HG03575 (cell line): ENCODE measurements around the gene ZKSCAN8.

ENCODE experiments used
- ATAC-seq: cut with Tn5 transposase; IDR thresholded peaks from one replicate; pipeline ENCODE4 v1.9.1; 2021; ENCODE audit not compliant: unreplicated experiment, insufficient number of reproducible peaks, low FRiP score; ENCODE audit errors: extremely low read depth

ZKSCAN8 gene

DNA sequence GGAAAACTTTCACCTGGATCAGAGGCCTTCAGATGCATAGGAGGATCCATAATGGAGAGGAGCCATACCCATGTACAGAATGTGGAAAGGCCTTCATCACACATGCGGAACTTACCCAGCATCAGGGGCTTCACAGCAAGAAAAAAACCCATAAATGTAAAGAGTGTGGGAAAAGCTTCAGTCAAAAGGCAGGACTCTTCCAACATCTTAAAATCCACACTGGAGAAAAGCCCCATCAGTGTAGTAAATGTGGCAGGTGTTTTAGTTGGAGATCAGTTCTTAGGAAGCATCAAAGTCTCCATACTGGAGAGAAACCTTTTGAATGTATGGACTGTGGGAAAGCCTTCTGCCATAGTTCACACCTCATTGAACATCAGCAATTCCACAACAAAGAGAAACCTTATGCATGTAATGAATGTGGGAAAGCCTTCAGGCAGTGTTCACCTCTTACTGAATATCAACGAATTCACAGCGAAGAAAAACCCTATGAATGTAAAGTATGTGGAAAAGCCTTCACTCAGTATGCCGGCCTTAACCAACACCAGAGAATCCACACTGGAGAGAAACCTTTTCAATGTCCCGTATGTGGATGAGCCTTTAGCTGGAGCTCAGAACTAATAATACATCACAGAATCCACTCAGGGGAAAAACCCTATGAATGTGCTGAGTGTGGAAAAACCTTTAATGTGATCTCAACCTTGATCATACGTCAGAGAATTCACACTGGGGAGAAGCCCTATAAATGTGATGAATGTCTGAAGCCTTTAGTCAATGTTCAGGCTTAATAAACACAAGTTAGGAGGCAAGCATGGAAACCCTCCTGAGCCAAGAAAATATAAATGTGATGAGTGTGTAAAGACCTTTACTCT lies 46.7 kb downstream of the ZKSCAN8 start:
- ATAC-seq, result no peak

GRCh38 chr6:28200020-28200419 lies 58.3 kb downstream of the ZKSCAN8 start:
- no peak for ATAC-seq

GRCh38 chr6:28203201-28203600 lies 61.5 kb downstream of the ZKSCAN8 start:
- ATAC-seq, result no peak

DNA sequence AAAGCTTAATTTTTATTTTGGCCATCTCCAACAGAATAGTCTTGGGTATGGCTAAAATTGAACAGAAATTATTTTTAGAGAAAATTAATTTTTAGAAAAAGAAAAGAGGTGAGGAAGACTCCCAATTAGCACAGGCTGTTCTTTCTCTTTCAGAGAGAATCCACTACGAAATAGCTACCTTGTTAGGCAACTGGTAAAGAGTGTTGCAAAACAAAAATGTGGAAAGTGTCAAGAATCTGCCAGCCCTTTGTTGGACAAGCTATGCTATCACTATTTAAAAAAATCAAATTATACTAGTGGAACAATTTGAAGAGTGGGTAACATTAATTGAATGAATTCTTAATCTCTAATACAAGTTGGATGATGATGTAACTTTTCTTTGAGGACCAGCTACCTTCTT lies 64.2 kb downstream of the ZKSCAN8 start:
- ATAC-seq, result no peak

- ATAC-seq, result no peak
Observed at GRCh38 chr6:28206527-28206926, 64.8 kb downstream of the ZKSCAN8 start.

- ATAC-seq, result no peak
Observed at GRCh38 chr6:28206928-28207509, 65.3 kb downstream of the ZKSCAN8 start.

DNA sequence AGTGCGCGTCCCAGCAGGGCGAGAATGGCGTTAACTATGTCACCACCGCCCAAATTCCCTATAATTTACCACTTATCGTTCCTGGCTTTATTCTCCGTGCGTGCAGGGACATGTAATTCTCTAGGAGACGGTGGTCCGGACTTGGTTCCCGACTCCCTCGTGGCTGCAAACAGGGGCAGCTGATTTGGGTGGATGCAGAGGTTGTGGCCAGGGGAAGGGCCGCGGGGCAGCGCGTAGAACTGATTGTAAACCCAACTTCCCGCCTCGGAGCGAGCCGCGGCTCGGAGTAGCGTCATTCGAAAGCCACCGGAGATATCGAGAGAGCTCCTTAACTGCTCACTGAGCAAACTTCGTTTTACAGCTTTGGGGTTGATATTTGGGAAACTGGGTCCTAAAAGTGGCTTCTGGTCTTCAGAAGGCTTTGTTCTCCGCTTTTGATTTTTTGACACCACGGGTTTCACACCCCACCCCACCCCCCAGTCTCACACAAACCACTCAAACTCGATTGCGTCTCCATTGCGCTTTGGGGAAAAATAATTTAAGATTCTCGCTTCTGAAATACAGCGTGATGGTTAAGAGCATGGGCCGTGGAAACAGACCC lies 65.9 kb downstream of the ZKSCAN8 start:
- no peak for ATAC-seq

- ATAC-seq, result no peak
Observed at GRCh38 chr6:28208111-28208659, 66.5 kb downstream of the ZKSCAN8 start.
